Activated CD4-positive, alpha-beta T cell treated with anti-CD3 and anti-CD28 coated beads for 36 hours (primary cell): Measurements from ENCODE around the gene LRRC8E. TPM values are rescaled to one million over a fixed set of nuclear protein-coding genes. Genes with fewer than 3 reads are reported as not detected.

Experiments used
- ATAC-seq: fragments of 200-7000 bp; cut with Tn5 transposase; one replicate; pipeline ENCODE4 v1.10.0; 2021; ENCODE audit warnings: mild to moderate bottlenecking, moderate library complexity
- CTCF ChIA-PET: fragments of 350-600 bp; sonication (Branson Sonifier 250); formaldehyde crosslinking; loops from one replicate; lab custom pipeline; 2021; ENCODE audit warnings: antibody characterized with exemption; lab: Charles Lee
- POLR2A ChIA-PET: fragments of 350-600 bp; sonication (Branson Sonifier 250); formaldehyde crosslinking; loops from one replicate; lab custom pipeline; 2021; ENCODE audit warnings: antibody characterized with exemption, inconsistent platforms; lab: Charles Lee
- DNase-seq: peaks from one replicate; pipeline ENCODE4 v3.0.0-alpha.2; 2020
- H3K27ac Mint-ChIP-seq: one replicate; pipeline ENCODE4 v1.8.0; 2021; ENCODE audit warnings: mixed read lengths
- H3K27me3 Mint-ChIP-seq: one replicate; pipeline ENCODE4 v1.8.0; 2021; ENCODE audit warnings: mixed read lengths
- H3K36me3 Mint-ChIP-seq: one replicate; pipeline ENCODE4 v1.8.0; 2021; ENCODE audit warnings: low read depth, mixed read lengths
- H3K4me1 Mint-ChIP-seq: one replicate; pipeline ENCODE4 v1.8.0; 2021; ENCODE audit warnings: mixed read lengths
- H3K4me3 Mint-ChIP-seq: one replicate; pipeline ENCODE4 v1.8.0; 2021; ENCODE audit warnings: mild to moderate bottlenecking, moderate library complexity, mixed read lengths
- H3K9me3 Mint-ChIP-seq: one replicate; pipeline ENCODE4 v1.8.0; 2021; ENCODE audit warnings: low read depth, mixed read lengths
- intact Hi-C, 2 experiments: fragments of 100-400 bp; cut with DNase I in 1 of 2; cut with micrococcal nuclease in 1 of 2; formaldehyde crosslinking; loops; one replicate each; pipeline versions ENCODE4 v1.14.2 to v1.15.1; 2022 to 2024; cut with DNase I, micrococcal nuclease
- total RNA-seq, 2 experiments: library from RNA; stranded (reverse); gene quantifications; one replicate each; pipeline ENCODE4 v1.2.3, GENCODE V29; 2021

The LRRC8E gene
- total RNA-seq = not detected

DNA sequence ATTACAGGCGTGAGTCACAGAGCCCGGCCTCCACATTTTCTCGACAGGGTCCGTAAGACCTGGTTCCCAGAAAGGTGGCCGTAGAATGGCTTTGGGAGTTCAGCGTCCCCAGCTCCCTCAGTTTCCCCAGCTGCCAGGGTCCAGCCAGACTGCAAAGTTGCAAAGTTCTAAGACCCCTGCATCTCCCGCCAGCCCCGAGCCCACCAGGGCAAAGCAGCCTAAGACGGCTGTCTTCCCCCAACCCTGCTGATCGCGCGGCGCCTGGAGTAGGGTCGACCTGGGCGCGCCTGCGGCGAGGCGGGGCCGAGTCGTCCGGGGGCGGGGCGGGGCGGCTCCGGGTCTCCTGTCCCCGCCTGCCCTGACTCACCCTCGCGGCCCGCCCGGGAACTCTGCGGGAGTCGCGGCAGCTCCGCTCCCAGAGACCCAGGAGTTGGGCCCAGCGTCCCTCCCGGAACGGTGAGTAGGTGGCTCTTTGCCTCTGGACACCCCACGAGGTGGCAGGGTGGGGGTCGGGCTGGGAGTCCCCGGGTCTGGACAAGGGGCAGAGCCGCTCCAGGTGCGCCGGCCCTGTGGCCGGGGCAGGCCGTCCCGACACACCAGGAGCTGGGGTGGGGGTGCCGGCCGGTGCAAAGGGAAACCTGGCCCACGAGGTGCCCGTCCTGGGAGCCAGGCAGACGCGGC, at the start of gene LRRC8E:
Gene LRRC8E, plus strand, starts transcription at position 366 of the 681 bp plus-strand sequence. CDS start 7,094 bp downstream, outside the sequence.
- ATAC-seq = peak; percentile 94
- no peak within 1 kb of the TSS for H3K4me3 Mint-ChIP-seq
- intact Hi-C loops = loop anchor here in 1 of 2 experiments (2.0 kb wide), 1 partner anchor 15 kb away; no protein-coding TSS in a partner anchor

GRCh38 chr19:7839476-7839875, 48.8 kb upstream of the LRRC8E start:
- Mint-ChIP-seq H3K27ac (no peak overlapping the region), H3K36me3 (no peaks in the 10 kb centered on the region), H3K4me1 (no peaks in the 10 kb centered on the region), H3K9me3 (no peaks in the 10 kb centered on the region), H3K27me3 (no peaks in the 10 kb centered on the region), H3K4me3 (no peak overlapping the region)
- ChIA-PET CTCF (interaction anchor here (0.6 kb wide), 1 partner anchor 14 kb away, joined by 4 read pairs; no protein-coding TSS in a partner anchor), POLR2A (interaction anchor here (0.6 kb wide), 1 partner anchor 64 kb away, joined by 4 read pairs; no protein-coding TSS in a partner anchor)
- no peak for ATAC-seq
- intact Hi-C loops = no loop called here
- DNase-seq = no peak

More for the DNA sequence above, at the start of gene LRRC8E:
- CTCF ChIA-PET = no interaction called here
- no peaks in the 10 kb centered on the region for H3K9me3 Mint-ChIP-seq
- no peaks in the 10 kb centered on the region for H3K4me1 Mint-ChIP-seq
- no peak within 1 kb of the TSS for H3K27ac Mint-ChIP-seq
- POLR2A ChIA-PET = no interaction called here
- H3K27me3 Mint-ChIP-seq = peaks cover 6% of the 10 kb centered on the region
- no peaks in the 10 kb centered on the region for H3K36me3 Mint-ChIP-seq
- DNase-seq = peak; percentile 71

DNA sequence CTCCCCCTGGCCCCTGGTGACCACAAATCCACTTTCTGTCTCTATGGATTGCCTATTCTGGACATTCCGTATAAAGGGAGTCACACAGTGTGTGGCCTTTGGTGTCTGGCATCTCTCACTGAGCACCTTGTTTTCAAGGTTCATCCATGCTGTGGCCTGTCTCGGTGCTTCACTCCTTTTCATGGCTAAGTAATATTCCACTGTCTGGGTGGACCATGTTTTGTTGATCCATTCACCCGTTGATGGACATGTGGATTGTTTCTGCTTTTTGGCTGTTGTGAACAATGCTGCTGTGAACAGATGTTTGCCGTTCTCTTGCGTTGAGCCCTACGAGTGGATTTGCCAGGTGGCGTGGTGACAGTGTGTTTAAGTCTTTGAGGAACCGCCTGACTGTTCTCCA, 47.7 kb upstream of the LRRC8E start:
- Mint-ChIP-seq H3K36me3 (no peaks in the 10 kb centered on the region), H3K4me3 (no peak overlapping the region), H3K27ac (no peak overlapping the region), H3K27me3 (no peaks in the 10 kb centered on the region), H3K9me3 (no peaks in the 10 kb centered on the region), H3K4me1 (no peaks in the 10 kb centered on the region)
- ChIA-PET POLR2A (no interaction called here), CTCF (no interaction called here)
- intact Hi-C loops = no loop called here
- DNase-seq (no peak), ATAC-seq (no peak)

DNA sequence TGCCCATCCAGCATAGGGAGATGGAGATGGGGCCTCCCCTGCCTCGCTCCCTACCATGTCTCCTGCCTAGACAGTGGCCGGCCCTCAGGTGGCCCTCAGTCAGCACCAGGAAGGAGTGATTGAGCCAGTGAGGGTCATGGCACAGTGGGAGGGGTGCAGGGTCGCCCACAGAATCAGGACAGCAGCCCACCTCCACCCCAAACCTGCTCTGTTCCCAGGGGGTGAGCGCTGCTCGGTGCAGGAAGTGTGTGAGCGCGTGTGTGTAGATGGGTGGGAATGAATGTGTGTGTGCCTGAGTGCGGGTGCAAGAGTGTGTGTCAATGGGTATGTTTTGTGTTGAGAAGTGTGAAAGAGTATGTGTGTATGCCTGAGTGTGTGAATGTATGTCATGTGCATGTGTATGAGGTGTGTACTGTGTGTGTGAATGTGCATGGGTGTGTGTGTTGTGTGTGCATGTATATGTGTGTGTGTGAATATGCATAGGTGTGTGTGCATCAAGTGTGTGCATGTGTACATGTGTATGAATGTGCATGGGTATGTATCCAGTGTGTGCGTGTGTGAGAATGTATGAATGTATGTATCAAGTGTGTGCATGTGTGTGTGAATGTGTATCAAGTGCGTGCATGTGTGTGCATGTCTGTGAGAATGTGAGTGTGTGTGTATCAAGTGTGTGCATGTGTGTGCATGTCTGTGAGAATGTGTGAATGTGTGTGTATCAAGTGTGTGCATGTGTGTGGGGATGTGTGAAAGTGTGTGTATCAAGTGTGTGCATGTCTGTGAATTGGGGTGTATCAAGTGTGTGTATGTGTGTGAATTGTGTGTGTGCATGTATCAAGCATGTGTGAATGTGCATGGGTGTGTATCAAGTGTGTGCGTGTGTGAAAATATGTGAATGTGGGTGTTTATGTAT, 46.3 kb upstream of the LRRC8E start:
- intact Hi-C loops = no loop called here
- ATAC-seq (no peak), DNase-seq (no peak)
- Mint-ChIP-seq H3K4me3 (no peak overlapping the region), H3K9me3 (no peaks in the 10 kb centered on the region), H3K4me1 (no peaks in the 10 kb centered on the region), H3K27me3 (no peaks in the 10 kb centered on the region), H3K27ac (no peak overlapping the region), H3K36me3 (no peaks in the 10 kb centered on the region)
- CTCF ChIA-PET = no interaction called here
- POLR2A ChIA-PET = no interaction called here

GRCh38 chr19:7842661-7843294, 45.5 kb upstream of the LRRC8E start:
- ATAC-seq (no peak), DNase-seq (no peak)
- Mint-ChIP-seq H3K36me3 (no peaks in the 10 kb centered on the region), H3K4me1 (no peaks in the 10 kb centered on the region), H3K27me3 (no peaks in the 10 kb centered on the region), H3K4me3 (no peak overlapping the region), H3K27ac (no peak overlapping the region), H3K9me3 (no peaks in the 10 kb centered on the region)
- ChIA-PET POLR2A (no interaction called here), CTCF (no interaction called here)
- intact Hi-C loops = no loop called here

- H3K36me3 Mint-ChIP-seq = no peaks in the 10 kb centered on the region
- H3K4me3 Mint-ChIP-seq = no peak overlapping the region
- ChIA-PET POLR2A (no interaction called here), CTCF (no interaction called here)
- H3K27me3 Mint-ChIP-seq = no peaks in the 10 kb centered on the region
- intact Hi-C loops = no loop called here
- H3K4me1 Mint-ChIP-seq = no peaks in the 10 kb centered on the region
- no peak for DNase-seq
- H3K27ac Mint-ChIP-seq = no peak overlapping the region
- ATAC-seq = no peak
- H3K9me3 Mint-ChIP-seq = no peaks in the 10 kb centered on the region
Measured at GRCh38 chr19:7843521-7843920, 44.8 kb upstream of the LRRC8E start.

DNA sequence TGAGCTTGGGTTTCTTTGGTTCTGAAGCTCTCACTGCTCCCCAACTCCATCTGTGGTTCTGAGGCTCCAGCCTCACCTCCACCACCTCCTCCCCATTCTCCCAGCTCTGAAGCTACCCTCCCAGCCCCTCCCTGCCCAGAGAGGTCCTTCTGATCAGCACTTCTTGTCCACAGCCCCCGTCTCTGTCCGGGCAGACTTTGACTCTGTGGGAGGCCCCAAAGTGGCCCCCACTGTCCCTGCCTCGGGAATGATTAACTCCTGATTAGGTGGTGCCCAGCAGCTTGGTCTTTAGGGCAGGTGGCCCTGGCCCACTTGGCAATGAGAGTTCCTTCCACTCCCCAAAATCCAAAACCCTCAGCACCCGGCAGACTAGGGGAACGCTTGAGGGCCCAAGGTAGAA, 43.9 kb upstream of the LRRC8E start:
- ChIA-PET CTCF (no interaction called here), POLR2A (no interaction called here)
- Mint-ChIP-seq H3K27ac (no peak overlapping the region), H3K9me3 (no peaks in the 10 kb centered on the region), H3K36me3 (no peaks in the 10 kb centered on the region), H3K27me3 (no peaks in the 10 kb centered on the region), H3K4me3 (no peak overlapping the region), H3K4me1 (no peaks in the 10 kb centered on the region)
- ATAC-seq (no peak), DNase-seq (no peak)
- intact Hi-C loops = no loop called here

DNA sequence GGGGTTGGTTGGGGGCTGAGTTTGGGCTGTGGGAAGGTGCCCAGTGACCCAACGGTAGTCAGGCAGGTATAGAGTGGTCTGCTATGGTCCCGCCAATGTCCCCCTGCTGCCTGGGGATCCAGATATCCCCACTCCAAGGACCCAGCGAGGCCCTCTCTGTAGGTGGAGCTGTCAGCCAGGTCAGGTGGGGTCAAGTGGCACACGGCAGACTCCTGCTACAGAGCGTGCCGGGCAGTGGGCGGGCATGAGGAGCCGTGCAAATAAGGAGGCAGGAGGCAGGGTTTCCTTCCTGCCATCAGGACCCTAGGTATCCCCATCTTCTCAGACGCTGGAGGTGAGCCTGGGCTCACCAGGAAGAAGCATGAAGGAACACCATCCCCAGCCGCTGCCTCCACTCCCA, 43.4 kb upstream of the LRRC8E start:
- intact Hi-C loops = no loop called here
- ATAC-seq (no peak), DNase-seq (no peak)
- H3K36me3 Mint-ChIP-seq = no peaks in the 10 kb centered on the region
- ChIA-PET CTCF (interaction anchor here (0.5 kb wide), 1 partner anchor 49 kb away, joined by 3 read pairs; no protein-coding TSS in a partner anchor), POLR2A (no interaction called here)
- H3K27ac Mint-ChIP-seq = no peak overlapping the region
- no peak overlapping the region for H3K4me3 Mint-ChIP-seq
- no peaks in the 10 kb centered on the region for H3K27me3 Mint-ChIP-seq
- no peaks in the 10 kb centered on the region for H3K4me1 Mint-ChIP-seq
- H3K9me3 Mint-ChIP-seq = no peaks in the 10 kb centered on the region

DNA sequence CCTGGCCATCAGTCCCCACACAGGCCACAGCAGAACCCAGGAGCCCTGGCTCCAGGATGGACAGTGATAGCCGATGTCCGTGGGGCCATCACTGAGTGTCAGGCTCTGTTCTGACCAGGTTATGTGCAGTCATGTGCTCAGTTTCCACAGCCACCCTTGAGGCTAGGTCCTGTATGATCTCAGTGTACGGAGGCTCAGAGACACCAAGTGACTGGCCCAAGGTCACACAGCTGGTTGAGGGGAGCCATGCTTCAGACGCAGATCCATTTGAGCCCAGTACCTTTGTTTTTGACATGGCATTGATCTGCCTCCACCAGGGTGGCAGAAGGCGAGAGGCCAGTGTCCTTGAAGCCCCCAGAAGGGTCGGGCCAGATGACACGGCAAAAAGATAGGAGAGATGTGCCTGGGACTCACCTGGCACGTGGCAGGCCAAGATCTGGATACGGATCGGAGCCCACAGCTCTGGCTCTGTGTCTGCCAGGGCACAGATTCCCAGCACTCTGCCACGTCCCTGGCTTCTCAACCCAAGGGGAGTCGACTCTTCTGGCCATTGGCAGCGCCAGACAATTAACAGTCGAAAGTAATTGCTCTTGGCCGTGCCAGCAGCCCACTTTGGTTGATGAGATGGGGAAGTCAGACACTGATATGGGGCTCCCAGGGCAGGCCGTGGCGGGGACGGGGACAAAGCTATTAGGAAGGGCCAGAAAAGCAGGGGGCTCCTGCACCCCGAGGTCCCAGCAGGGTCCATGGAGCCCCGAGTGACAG, 42.7 kb upstream of the LRRC8E start:
- H3K27ac Mint-ChIP-seq = no peak overlapping the region
- no peaks in the 10 kb centered on the region for H3K4me1 Mint-ChIP-seq
- H3K27me3 Mint-ChIP-seq = no peaks in the 10 kb centered on the region
- no peak overlapping the region for H3K4me3 Mint-ChIP-seq
- ATAC-seq (no peak), DNase-seq (no peak)
- H3K36me3 Mint-ChIP-seq = no peaks in the 10 kb centered on the region
- POLR2A ChIA-PET = no interaction called here
- CTCF ChIA-PET = interaction anchor here (0.5 kb wide), 1 partner anchor 50 kb away, joined by 3 read pairs; no protein-coding TSS in a partner anchor
- intact Hi-C loops = no loop called here
- no peaks in the 10 kb centered on the region for H3K9me3 Mint-ChIP-seq

GRCh38 chr19:7846155-7846646, 42.1 kb upstream of the LRRC8E start:
- Mint-ChIP-seq H3K36me3 (no peaks in the 10 kb centered on the region), H3K4me1 (no peaks in the 10 kb centered on the region), H3K4me3 (no peak overlapping the region), H3K27me3 (no peaks in the 10 kb centered on the region), H3K27ac (no peak overlapping the region), H3K9me3 (no peaks in the 10 kb centered on the region)
- POLR2A ChIA-PET = no interaction called here
- intact Hi-C loops = no loop called here
- ATAC-seq (no peak), DNase-seq (no peak)
- CTCF ChIA-PET = no interaction called here

GRCh38 chr19:7847664-7848063, 40.6 kb upstream of the LRRC8E start:
- Mint-ChIP-seq H3K36me3 (no peaks in the 10 kb centered on the region), H3K9me3 (no peaks in the 10 kb centered on the region), H3K4me1 (no peaks in the 10 kb centered on the region), H3K27me3 (no peaks in the 10 kb centered on the region), H3K27ac (no peak overlapping the region), H3K4me3 (no peak overlapping the region)
- intact Hi-C loops = no loop called here
- no peak for ATAC-seq
- ChIA-PET POLR2A (no interaction called here), CTCF (no interaction called here)
- no peak for DNase-seq
